T-helper 2 cell treated with Interferon-gamma antibody and Interleukin-4, amounts not matched to agents 5 μg/mL and 100 μg/mL, for 36 hours (primary cell): ENCODE results near the gene PYCR2.
"Not testable (repeated sequence)": the region's sequence is repeated elsewhere in the genome, so short reads cannot be mapped to it uniquely, and the experiment has no call there.

ENCODE experiments used
- DNase-seq: peaks from one replicate; pipeline ENCODE4 v3.0.0; 2021; ENCODE audit warnings: low spot score
- H3K27ac Mint-ChIP-seq: one replicate; pipeline ENCODE4 v1.8.0; 2021; ENCODE audit warnings: mild to moderate bottlenecking, mixed read lengths
- H3K27me3 Mint-ChIP-seq: one replicate; pipeline ENCODE4 v1.8.0; 2021; ENCODE audit warnings: low read depth, mixed read lengths
- H3K36me3 Mint-ChIP-seq: one replicate; pipeline ENCODE4 v1.8.0; 2021; ENCODE audit warnings: low read depth, mixed read lengths
- H3K4me1 Mint-ChIP-seq: one replicate; pipeline ENCODE4 v1.8.0; 2021; ENCODE audit warnings: low read depth, mixed read lengths
- H3K4me3 Mint-ChIP-seq: one replicate; pipeline ENCODE4 v1.8.0; 2022; ENCODE audit warnings: mild to moderate bottlenecking, moderate library complexity, mixed read lengths
- H3K9me3 Mint-ChIP-seq: one replicate; pipeline ENCODE4 v1.8.0; 2021; ENCODE audit warnings: mixed read lengths

The PYCR2 gene

DNA sequence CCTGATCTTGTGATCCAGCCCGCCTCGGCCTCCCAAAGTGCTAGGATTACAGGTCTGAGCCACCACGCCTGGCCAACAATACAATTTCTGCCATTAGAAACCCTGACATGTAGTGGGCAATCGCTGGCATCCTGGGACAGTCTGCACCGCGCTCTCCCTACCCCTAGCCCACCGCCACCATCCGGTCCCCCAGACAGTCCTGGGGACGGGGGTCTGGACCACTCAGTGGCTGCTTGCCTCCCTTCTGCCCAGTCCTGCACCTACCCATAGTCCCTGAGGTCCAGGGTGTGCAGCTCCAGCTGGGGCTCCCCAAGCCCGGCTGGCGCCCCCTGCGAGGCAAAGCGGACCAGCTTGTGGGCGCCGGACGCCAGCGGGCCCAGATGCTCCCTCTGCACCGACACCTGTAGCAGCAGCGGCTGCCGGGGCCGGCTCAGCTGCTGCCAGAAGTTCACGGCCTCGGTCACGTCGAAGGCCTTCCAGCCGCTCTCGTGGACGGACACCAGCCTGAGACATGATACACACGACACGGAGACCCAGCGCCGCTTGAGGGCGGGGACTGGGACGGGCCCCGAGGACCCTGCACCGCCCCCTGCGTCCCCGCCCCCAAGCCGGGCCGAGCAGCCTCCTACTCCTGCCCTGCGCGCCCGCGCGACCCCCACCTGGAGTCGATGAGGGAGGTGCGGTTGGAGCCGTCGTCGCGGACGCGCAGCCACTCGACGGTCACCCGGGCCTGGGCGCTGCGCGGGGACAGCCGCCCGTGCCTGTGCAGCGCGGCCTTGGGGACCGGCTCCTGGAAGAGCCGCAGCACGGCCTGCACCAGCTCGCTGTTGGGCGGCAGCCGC lies 15.3 kb upstream of the PYCR2 start:
- H3K27ac Mint-ChIP-seq, H3K4me1 Mint-ChIP-seq, H3K36me3 Mint-ChIP-seq, H3K27me3 Mint-ChIP-seq, DNase-seq, H3K9me3 Mint-ChIP-seq, H3K4me3 Mint-ChIP-seq: not testable (repeated sequence)

DNA sequence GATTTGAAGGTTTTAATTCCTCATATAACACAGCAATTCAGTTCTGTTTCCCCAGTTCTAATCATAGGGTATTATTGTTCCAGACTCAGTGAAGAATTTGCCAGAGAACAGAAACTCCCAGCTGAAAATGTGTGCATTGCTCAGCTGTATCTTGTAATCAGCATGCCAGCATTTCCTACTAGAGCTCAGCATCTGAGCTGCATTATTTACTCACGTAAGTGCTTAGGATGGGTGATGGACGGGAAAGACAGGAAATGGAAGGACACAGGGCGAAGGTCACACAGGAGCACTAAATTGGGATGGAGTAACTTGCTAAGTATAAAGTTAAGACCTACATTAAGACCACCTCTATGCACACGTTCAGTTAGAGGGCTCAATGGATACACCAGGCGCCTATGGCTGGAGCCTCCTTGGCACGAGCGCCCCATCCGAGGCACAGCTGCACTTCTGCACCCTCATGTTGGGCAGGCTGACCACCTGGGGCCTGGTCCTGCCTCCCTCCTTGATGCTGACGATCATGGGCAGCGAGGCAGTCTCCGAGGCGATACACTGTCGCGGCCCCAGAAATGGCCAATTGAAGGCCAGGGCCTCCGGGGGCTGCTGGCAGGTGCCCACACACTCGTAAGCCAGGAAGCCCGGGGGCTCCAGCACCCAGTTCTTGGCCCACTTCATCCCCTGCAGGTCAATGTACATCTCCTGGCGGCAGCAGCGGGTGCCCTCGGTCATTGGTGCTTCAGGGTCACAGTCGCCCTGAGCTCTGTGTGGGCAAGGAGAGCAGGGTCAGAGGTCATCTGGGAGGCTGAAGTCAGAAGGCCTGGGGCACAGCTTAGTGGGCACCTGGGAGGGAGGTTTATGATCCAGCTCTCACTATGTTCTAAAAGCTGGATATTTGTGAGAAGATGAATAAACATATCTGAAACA lies 13.3 kb upstream of the PYCR2 start:
- Mint-ChIP-seq H3K9me3 (no peaks in the 10 kb centered on the region), H3K36me3 (no peaks in the 10 kb centered on the region), H3K27ac (no peak overlapping the region), H3K27me3 (no peaks in the 10 kb centered on the region), H3K4me3 (no peak overlapping the region), H3K4me1 (no peaks in the 10 kb centered on the region)
- no peak for DNase-seq

DNA sequence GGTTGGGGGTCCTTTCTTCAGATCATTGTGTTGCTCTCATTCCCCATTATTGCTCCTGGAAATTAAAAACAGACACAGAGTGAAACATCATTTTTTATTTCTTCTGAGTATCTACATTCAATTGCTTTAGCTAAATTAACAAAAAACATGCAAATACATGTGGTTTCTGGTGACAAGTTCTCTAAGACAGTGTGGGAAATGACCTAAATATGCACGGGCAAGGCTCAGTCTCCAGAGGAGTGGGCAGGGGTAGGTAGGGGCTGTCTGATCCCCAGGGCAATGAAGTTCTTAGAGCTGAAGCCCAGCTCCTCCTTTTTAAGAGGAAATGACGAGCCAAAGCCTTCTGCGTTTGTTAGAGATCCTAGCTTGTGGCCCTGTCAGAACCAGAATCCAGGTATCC lies 12.5 kb upstream of the PYCR2 start:
- Mint-ChIP-seq H3K27me3 (no peaks in the 10 kb centered on the region), H3K4me1 (no peaks in the 10 kb centered on the region), H3K9me3 (no peaks in the 10 kb centered on the region), H3K27ac (no peak overlapping the region), H3K4me3 (no peak overlapping the region), H3K36me3 (no peaks in the 10 kb centered on the region)
- no peak for DNase-seq

DNA sequence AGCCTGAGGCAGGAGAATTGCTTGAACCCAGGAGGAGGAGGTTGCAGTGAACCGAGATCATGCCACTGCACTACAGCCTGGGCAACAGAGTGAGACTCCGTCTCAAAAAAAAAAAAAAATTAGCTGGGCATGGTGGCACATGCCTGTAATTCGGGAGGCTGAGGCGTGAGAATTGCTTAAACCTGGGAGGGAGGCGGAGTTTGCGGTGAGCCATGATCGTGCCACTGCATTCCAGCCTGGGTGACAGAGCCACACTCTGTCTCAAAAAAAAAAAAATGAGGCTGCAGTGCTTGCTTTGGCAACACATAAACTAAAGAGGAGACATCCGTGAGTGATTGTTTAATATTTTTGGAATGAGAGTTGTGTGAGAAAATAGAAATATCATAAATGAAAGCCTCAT lies 12.0 kb upstream of the PYCR2 start:
- not testable (repeated sequence) for H3K4me3 Mint-ChIP-seq, H3K4me1 Mint-ChIP-seq, H3K27me3 Mint-ChIP-seq, DNase-seq, H3K36me3 Mint-ChIP-seq, H3K9me3 Mint-ChIP-seq, H3K27ac Mint-ChIP-seq

DNA sequence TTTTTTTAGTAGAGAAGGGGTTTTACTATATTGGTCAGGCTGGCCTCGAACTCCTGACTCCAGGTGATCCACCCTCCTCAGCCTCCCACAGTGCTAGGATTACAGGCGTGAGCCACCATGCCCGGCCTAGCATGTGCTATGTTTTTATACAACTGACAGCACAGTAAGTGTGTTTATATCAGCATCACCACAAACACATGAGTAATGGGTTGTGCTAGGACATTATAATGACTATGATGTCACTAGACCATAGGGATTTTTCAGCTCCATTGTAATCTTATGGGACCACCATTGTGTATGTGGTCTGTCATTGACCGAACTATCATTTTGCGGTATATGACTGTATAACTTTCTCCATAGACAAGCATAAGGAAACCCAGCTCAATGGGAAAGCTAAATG lies 10.7 kb upstream of the PYCR2 start:
- Mint-ChIP-seq H3K4me1 (no peaks in the 10 kb centered on the region), H3K9me3 (no peaks in the 10 kb centered on the region), H3K36me3 (no peaks in the 10 kb centered on the region), H3K27me3 (no peaks in the 10 kb centered on the region), H3K27ac (no peak overlapping the region), H3K4me3 (no peak overlapping the region)
- no peak for DNase-seq

DNA sequence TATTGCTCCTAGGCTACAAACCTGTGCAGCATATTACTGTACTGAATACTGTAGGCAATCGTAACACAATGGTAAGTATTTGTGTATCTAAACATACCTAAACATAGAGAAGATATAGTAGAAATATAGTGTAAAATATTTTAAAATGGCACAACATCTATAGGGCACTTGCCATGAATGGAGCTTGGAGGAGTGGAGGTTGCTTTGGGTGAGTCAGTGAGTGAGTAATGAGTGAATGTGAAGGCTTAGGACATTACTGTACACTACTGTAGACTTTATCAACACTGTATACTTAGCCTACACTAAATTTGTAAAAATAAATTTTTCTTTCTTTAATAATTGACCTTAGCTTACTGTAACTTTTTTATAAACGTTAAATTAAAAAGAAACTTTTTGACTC lies 9.0 kb upstream of the PYCR2 start:
- no peaks in the 10 kb centered on the region for H3K27me3 Mint-ChIP-seq
- H3K4me1 Mint-ChIP-seq = peaks cover 3% of the 10 kb centered on the region
- H3K9me3 Mint-ChIP-seq = no peaks in the 10 kb centered on the region
- DNase-seq = no peak
- H3K36me3 Mint-ChIP-seq = peaks cover 1% of the 10 kb centered on the region
- no peak overlapping the region for H3K27ac Mint-ChIP-seq
- H3K4me3 Mint-ChIP-seq = no peak overlapping the region

DNA sequence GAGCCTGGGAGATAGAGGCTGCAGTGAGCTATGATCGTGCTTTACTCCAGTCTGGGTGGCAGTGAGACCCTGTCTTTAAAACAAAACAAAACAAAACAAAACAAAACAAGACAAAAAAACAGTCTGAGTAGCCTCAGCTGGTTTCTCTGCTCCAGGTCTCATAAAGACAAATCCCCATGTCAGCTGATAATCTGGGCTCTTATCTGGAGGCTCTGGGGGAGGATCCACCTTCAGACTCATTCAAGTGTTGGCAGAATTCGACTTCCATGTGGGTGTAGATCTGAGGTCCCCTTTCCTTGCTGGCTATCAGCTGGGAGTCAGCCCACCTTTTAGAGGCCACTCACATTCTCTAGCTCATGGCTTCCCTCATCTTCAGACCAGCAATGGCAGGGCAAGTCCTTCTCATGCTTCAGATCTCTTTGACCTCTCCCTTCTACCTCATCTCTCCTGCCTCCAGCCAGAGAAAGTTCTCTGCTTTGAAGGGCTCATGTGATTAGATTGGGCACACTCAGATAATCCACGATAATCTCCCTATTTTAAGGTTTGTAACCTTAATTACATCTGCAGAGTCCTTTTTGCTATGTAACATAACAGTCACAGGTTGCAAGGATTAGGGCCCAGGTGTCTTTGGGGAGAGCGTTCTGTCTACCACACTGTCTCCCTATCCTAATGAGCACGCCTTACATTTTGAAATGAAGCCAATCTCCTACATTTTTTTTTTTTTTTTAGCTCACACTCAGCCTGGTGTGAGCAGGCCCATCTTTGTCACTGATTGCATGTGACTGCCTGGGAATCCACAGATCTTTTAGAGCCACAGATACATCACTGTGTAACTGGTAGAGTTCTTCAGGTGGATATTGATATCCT lies 7.5 kb upstream of the PYCR2 start:
- no peaks in the 10 kb centered on the region for H3K9me3 Mint-ChIP-seq
- H3K4me1 Mint-ChIP-seq = peaks cover 6% of the 10 kb centered on the region
- no peak overlapping the region for H3K27ac Mint-ChIP-seq
- DNase-seq = no peak
- no peaks in the 10 kb centered on the region for H3K27me3 Mint-ChIP-seq
- H3K4me3 Mint-ChIP-seq = no peak overlapping the region
- H3K36me3 Mint-ChIP-seq = peaks cover 1% of the 10 kb centered on the region

DNA sequence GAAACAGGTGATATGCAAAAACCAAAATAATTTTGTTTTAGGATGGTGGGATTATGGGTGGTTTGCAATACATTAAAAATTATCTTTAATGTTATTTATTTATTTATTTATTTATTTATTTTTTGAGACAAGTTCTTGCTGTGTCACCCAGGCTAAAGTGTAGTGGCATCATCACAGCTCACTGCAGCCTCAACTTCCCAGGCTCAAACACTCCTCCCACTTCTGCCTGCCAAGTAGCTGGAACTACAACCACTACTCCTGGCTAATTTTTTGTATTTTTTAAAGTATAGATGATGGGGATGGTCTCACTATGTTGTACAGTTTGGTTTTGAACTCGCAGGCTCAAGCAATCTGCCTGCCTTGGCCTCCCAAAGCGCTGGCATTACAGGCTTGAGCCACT lies 6.5 kb upstream of the PYCR2 start:
- H3K9me3 Mint-ChIP-seq = no peaks in the 10 kb centered on the region
- no peak overlapping the region for H3K4me3 Mint-ChIP-seq
- no peak overlapping the region for H3K27ac Mint-ChIP-seq
- no peak for DNase-seq
- H3K27me3 Mint-ChIP-seq = no peaks in the 10 kb centered on the region
- peaks cover 1% of the 10 kb centered on the region for H3K36me3 Mint-ChIP-seq
- H3K4me1 Mint-ChIP-seq = peaks cover 7% of the 10 kb centered on the region

DNA sequence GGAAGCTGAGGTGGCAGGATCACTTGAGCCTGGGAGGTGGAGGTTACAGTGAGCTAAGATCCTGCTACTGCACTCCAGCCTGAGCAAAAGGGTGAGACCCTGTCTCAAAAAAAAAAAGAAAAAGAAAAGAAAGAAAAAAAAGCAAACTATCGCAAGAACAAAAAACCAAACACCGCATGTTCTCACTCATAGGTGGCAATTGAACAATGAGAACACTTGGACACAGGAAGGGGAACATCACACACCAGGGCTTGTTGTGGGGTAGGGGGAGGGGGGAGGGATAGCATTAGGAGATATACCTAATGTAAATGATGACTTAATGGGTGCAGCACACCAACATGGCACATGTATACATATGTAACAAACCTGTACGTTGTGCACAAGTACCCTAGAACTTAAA lies 5.4 kb upstream of the PYCR2 start:
- not testable (repeated sequence) for H3K4me3 Mint-ChIP-seq, DNase-seq, H3K9me3 Mint-ChIP-seq, H3K27me3 Mint-ChIP-seq, H3K4me1 Mint-ChIP-seq, H3K36me3 Mint-ChIP-seq
- H3K27ac Mint-ChIP-seq = peak overlapping the region; percentile 55

DNA sequence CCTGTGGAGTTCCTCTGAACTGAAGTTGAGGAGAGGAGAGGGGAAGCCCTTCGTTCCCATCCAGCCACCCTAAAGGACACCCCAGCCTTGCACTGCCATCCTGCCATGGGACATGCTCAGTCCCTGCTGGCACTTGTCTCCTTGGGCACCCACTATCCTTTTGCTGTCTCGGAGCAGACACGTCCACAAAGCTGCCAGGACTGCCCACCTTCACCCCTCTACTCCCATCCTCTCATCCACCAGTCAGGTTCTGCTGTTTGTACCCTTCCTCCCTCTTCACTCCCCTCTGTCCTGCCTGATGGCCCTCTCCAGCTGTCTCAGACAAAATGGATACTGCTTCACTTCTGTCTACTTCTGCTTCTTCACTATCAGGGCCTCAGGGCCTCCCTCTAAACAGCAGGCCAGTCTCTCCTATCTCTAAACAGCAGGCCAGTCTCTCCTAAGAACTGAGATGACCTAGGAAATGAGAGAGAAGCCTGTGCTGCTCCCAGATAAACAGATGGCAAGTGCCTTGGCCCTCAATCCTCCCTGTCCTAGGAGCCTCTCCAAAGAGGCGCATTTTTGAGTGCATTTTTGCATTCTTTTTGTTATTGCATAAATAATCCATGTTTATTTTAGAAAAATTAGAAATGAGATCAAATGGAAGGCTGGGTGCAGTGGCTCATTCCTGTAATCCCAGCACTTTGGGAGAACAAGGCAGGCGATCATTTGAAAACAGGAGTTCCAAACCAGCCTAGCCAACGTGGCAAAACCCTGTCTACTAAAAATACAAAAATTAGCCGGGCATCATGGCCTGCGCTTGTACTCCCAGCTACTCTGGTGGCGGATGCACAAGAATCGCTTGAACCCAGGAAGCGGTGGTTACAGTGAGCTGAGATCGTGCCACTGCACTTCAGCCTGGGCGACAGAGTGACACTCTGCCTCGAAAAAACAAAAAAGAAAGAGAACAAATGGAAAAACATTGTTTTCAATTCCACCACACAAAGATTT lies 4.4 kb upstream of the PYCR2 start:
- H3K9me3 Mint-ChIP-seq = no peaks in the 10 kb centered on the region
- H3K4me3 Mint-ChIP-seq = peak overlapping the region; percentile 40
- H3K27me3 Mint-ChIP-seq = no peaks in the 10 kb centered on the region
- DNase-seq = no peak
- H3K27ac Mint-ChIP-seq = peak overlapping the region; percentile 85
- H3K36me3 Mint-ChIP-seq = peaks cover 5% of the 10 kb centered on the region
- peaks cover 7% of the 10 kb centered on the region for H3K4me1 Mint-ChIP-seq

DNA sequence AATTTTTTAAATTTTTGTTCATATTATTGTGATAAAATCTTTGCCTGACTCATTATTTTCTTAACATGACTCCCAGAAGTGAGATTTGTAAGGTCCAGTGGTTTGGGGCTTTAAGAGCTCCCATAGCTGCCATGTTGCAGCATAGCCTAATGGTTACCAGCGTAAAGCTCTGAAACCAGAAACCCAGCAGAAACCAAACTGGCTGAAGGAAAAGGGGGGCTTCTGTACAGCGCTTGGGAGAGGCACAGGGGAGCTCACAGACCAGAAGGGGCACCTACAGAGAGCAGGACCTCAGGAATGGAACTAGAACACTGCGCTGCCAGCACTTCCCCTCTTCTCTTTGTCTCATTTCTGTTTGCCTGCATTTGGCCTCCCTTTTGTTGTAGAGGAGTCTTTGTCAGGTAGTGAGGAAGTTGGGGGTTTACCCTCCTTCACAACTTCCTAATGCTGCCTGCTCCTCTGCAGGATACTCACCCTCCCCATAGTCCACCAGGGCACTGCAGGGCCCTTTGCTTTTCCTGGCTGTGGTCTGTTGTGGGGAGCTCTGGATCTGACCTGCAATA lies 2.6 kb upstream of the PYCR2 start:
- Mint-ChIP-seq H3K9me3 (no peaks in the 10 kb centered on the region), H3K36me3 (peaks cover 12% of the 10 kb centered on the region), H3K4me3 (peak overlapping the region; percentile 42), H3K27ac (no peak overlapping the region), H3K27me3 (no peaks in the 10 kb centered on the region), H3K4me1 (peaks cover 15% of the 10 kb centered on the region)
- DNase-seq = no peak

DNA sequence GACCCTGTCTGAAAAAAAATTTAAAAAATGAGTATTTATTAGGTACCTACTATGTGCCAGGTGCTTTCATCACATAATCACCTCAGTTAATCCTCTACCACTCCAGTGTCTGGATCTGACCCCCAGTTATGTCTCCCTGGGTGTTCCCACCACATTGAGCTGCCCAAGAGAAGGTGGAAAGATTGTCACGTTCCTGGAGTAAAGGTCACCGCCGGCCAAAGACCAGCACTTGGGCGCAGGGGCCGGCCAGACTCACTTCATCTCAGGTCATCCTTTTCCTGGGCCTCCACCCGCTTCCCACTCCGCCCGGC lies 714 bp downstream of the PYCR2 start:
- no peaks in the 10 kb centered on the region for H3K27me3 Mint-ChIP-seq
- DNase-seq = no peak
- H3K27ac Mint-ChIP-seq = peak overlapping the region; percentile 92
- H3K36me3 Mint-ChIP-seq = peaks cover 36% of the 10 kb centered on the region
- H3K4me3 Mint-ChIP-seq = peak overlapping the region; percentile 94
- no peaks in the 10 kb centered on the region for H3K9me3 Mint-ChIP-seq
- H3K4me1 Mint-ChIP-seq = peaks cover 26% of the 10 kb centered on the region
